ENCODE measurements around the gene FGF18. TPM values are rescaled to one million over a fixed set of nuclear protein-coding genes. Genes with fewer than 3 reads are reported as not detected.

The FGF18 gene
- total and polyA plus RNA-seq, 4 experiments from 2014 or later, result 0.09 to 0.32 (median 0.17) TPM; not detected in 1

GRCh38 chr5:171433982-171434676 is 14.7 kb downstream of the FGF18 start:
- intact Hi-C loops (cut with micrococcal nuclease), result no loop called here
- H3K36me3 Mint-ChIP-seq, result no peaks in the 10 kb centered on the region
- H3K4me3 ChIP-seq (ENCODE audit: low read length in 2 of 2), result no peak overlapping the region
- H3K4me1 Mint-ChIP-seq, result no peaks in the 10 kb centered on the region
- H3K36me3 ChIP-seq (ENCODE audit: insufficient read depth, low read length), result no peaks in the 10 kb centered on the region
- ChIA-PET POLR2A (ENCODE audit: partially characterized antibody) (no interaction called here), CTCF (ENCODE audit: partially characterized antibody) (no interaction called here)
- no peaks in the 10 kb centered on the region for H3K9me3 Mint-ChIP-seq
- H3K27ac Mint-ChIP-seq, result peak overlapping the region in 1 of 7 donors; percentile 53
- H3K9me3 ChIP-seq (ENCODE audit: control insufficient read depth in 1 of 2, low read length in 2 of 2), result no peaks in the 10 kb centered on the region
- no peaks in the 10 kb centered on the region for H3K4me1 ChIP-seq (ENCODE audit: insufficient read depth, low read length)
- H3K4me3 Mint-ChIP-seq, result no peak overlapping the region
- no peak for DNase-seq
- no peaks in the 10 kb centered on the region for H3K27me3 Mint-ChIP-seq
- H3K27ac ChIP-seq (ENCODE audit: low read depth, low read length), result no peak overlapping the region
- no peaks in the 10 kb centered on the region for H3K27me3 ChIP-seq (ENCODE audit: insufficient read depth, low read length)

DNA sequence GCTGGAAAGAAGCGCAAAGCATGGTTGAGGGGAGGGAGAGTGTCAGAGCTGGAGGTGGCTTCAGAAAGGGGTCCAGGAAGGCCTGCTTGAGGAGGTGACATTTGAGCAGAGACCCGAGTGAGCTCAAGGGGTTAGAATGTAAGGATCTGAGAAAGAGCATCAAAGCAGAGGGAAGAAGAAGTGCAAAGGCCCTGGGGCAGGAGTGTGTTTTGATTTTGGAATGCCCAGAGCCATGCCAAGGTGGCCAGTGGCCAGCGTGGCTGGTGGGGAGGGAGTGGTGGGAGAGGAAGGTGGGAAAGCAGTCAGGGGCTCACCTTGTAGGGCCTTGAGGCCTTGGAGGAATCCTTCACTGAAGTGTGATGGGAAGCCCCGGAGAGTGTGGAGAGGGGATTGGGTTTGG is 15.4 kb downstream of the FGF18 start:
- H3K4me1 Mint-ChIP-seq, result no peaks in the 10 kb centered on the region
- Histone ChIP-seq H3K27ac (ENCODE audit: low read depth, low read length) (no peak overlapping the region), H3K27me3 (ENCODE audit: insufficient read depth, low read length) (no peaks in the 10 kb centered on the region), H3K4me3 (ENCODE audit: low read length in 2 of 2) (no peak overlapping the region), H3K9me3 (ENCODE audit: control insufficient read depth in 1 of 2, low read length in 2 of 2) (no peaks in the 10 kb centered on the region), H3K36me3 (ENCODE audit: insufficient read depth, low read length) (no peaks in the 10 kb centered on the region), H3K4me1 (ENCODE audit: insufficient read depth, low read length) (no peaks in the 10 kb centered on the region)
- H3K9me3 Mint-ChIP-seq, result no peaks in the 10 kb centered on the region
- no peak overlapping the region for H3K4me3 Mint-ChIP-seq
- no peak overlapping the region for H3K27ac Mint-ChIP-seq
- no peaks in the 10 kb centered on the region for H3K27me3 Mint-ChIP-seq
- no peaks in the 10 kb centered on the region for H3K36me3 Mint-ChIP-seq
- DNase-seq, result no peak
- intact Hi-C loops (cut with micrococcal nuclease), result no loop called here
- ChIA-PET CTCF (ENCODE audit: partially characterized antibody) (no interaction called here), POLR2A (ENCODE audit: partially characterized antibody) (no interaction called here)

DNA sequence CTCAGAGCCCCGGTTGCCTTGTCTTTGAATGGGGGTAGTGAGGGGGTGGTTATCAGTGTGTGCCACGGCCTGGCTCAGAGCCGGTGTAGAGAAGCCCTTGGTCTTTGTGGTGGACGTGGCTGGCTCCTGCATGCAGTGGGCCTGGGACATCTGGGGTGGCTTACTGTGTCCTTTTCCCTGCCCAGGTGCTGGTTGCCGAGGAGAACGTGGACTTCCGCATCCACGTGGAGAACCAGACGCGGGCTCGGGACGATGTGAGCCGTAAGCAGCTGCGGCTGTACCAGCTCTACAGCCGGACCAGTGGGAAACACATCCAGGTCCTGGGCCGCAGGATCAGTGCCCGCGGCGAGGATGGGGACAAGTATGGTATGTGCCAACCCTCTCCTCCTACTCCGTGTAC is 16.5 kb downstream of the FGF18 start:
- Mint-ChIP-seq H3K27ac (no peak overlapping the region), H3K4me1 (no peaks in the 10 kb centered on the region), H3K27me3 (no peaks in the 10 kb centered on the region), H3K36me3 (no peaks in the 10 kb centered on the region), H3K4me3 (no peak overlapping the region), H3K9me3 (no peaks in the 10 kb centered on the region)
- H3K9me3 ChIP-seq (ENCODE audit: control insufficient read depth in 1 of 2, low read length in 2 of 2), result no peaks in the 10 kb centered on the region
- H3K36me3 ChIP-seq (ENCODE audit: insufficient read depth, low read length), result no peaks in the 10 kb centered on the region
- ChIA-PET CTCF (ENCODE audit: partially characterized antibody) (interaction anchor here (1.6 kb wide), 1 partner anchor 17 kb away, joined by 4 read pairs; no protein-coding TSS in a partner anchor), POLR2A (ENCODE audit: partially characterized antibody) (no interaction called here)
- no peak for DNase-seq
- H3K4me1 ChIP-seq (ENCODE audit: insufficient read depth, low read length), result no peaks in the 10 kb centered on the region
- intact Hi-C loops (cut with micrococcal nuclease), result no loop called here
- no peaks in the 10 kb centered on the region for H3K27me3 ChIP-seq (ENCODE audit: insufficient read depth, low read length)
- no peak overlapping the region for H3K27ac ChIP-seq (ENCODE audit: low read depth, low read length)
- H3K4me3 ChIP-seq (ENCODE audit: low read length in 2 of 2), result no peak overlapping the region

DNA sequence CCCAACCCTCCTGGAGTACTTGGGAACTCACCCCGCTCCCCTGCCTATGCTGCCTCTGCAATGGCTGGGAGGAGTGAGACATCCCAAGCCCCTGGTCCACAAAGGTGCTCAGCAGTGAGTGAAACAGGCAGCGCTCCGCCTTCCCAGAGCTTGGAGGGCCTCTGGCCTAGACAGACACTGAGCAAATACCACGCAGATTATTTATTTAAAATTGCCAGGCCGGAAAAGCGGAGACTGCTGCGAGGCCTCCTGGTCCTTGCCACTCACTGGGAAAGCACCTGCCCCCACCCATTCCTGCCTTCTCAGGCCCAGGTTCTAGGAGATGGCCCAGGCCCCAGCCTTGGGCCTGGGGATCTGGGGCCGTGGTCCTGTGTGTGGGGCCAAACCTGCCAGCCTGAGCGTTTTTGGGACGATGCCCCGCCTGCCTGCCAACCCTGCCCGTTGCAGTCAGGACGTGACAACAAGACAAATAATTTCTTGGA is 17.4 kb downstream of the FGF18 start:
- intact Hi-C loops (cut with micrococcal nuclease), result no loop called here
- no peaks in the 10 kb centered on the region for H3K27me3 Mint-ChIP-seq
- DNase-seq, result no peak
- no peaks in the 10 kb centered on the region for H3K4me1 Mint-ChIP-seq
- H3K36me3 ChIP-seq (ENCODE audit: insufficient read depth, low read length), result no peaks in the 10 kb centered on the region
- POLR2A ChIA-PET (ENCODE audit: partially characterized antibody), result no interaction called here
- H3K27ac Mint-ChIP-seq, result no peak overlapping the region
- H3K9me3 Mint-ChIP-seq, result no peaks in the 10 kb centered on the region
- H3K4me1 ChIP-seq (ENCODE audit: insufficient read depth, low read length), result no peaks in the 10 kb centered on the region
- no peaks in the 10 kb centered on the region for H3K36me3 Mint-ChIP-seq
- CTCF ChIA-PET (ENCODE audit: partially characterized antibody), result interaction anchor here (1.6 kb wide), 1 partner anchor 18 kb away, joined by 4 read pairs; no protein-coding TSS in a partner anchor
- no peak overlapping the region for H3K4me3 ChIP-seq (ENCODE audit: low read length in 2 of 2)
- no peak overlapping the region for H3K4me3 Mint-ChIP-seq
- H3K27me3 ChIP-seq (ENCODE audit: insufficient read depth, low read length), result no peaks in the 10 kb centered on the region
- H3K9me3 ChIP-seq (ENCODE audit: control insufficient read depth in 1 of 2, low read length in 2 of 2), result no peaks in the 10 kb centered on the region
- no peak overlapping the region for H3K27ac ChIP-seq (ENCODE audit: low read depth, low read length)

DNA sequence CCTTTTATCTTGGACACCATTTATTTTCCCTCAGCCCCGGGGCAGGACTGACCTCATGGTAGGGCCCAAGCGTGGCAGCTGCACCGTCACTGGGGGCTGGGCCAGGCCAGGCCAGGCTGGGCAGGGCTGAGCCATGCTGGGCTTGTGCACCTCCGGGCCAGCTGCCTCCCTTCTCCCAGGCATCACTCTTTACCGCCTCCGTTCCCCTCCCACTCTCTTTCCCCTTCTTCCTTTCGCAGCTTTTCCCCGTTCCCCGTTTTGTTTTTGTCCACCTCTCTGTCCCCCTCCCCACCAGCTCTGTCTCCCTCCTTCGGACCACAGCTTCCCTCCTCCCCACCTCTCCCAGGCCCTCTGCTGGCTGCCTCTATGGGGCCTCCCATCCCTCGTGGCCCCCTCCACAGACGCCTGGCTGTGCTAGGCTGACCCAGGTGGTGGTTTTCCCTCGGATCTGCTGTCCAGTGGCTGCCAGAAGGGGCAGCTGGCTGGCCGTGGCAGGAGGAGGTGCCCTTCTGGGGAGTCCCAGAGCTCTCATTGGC is 17.9 kb downstream of the FGF18 start:
- Histone ChIP-seq H3K36me3 (ENCODE audit: insufficient read depth, low read length) (no peaks in the 10 kb centered on the region), H3K4me3 (ENCODE audit: low read length in 2 of 2) (no peak overlapping the region), H3K4me1 (ENCODE audit: insufficient read depth, low read length) (no peaks in the 10 kb centered on the region), H3K27ac (ENCODE audit: low read depth, low read length) (no peak overlapping the region), H3K9me3 (ENCODE audit: control insufficient read depth in 1 of 2, low read length in 2 of 2) (no peaks in the 10 kb centered on the region), H3K27me3 (ENCODE audit: insufficient read depth, low read length) (no peaks in the 10 kb centered on the region)
- Mint-ChIP-seq H3K4me3 (no peak overlapping the region), H3K36me3 (no peaks in the 10 kb centered on the region), H3K27ac (no peak overlapping the region), H3K9me3 (no peaks in the 10 kb centered on the region), H3K27me3 (no peaks in the 10 kb centered on the region), H3K4me1 (no peaks in the 10 kb centered on the region)
- ChIA-PET POLR2A (ENCODE audit: partially characterized antibody) (no interaction called here), CTCF (ENCODE audit: partially characterized antibody) (no interaction called here)
- no peak for DNase-seq
- intact Hi-C loops (cut with micrococcal nuclease), result no loop called here

DNA sequence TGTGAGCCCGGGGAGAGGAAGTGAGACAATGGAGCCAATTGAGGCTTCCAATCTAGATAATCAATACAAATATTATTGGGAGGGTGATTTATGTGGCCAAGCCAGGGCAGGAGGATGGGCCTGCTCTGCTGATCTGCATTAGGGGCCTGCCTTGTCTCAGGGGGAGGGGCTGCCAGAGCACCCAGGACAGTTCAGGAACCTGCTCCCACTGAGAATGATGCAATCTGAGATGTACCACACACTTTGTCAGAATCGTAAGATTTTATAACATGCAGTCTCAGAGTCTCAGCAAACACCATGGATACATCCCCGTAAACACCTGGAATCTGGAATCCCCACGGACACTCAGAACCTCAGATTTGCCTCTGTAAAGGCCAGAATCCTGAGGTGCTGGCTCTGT is 19.3 kb downstream of the FGF18 start:
- intact Hi-C loops (cut with micrococcal nuclease), result no loop called here
- Histone ChIP-seq H3K4me3 (ENCODE audit: low read length in 2 of 2) (no peak overlapping the region), H3K27ac (ENCODE audit: low read depth, low read length) (no peak overlapping the region), H3K4me1 (ENCODE audit: insufficient read depth, low read length) (no peaks in the 10 kb centered on the region), H3K9me3 (ENCODE audit: control insufficient read depth in 1 of 2, low read length in 2 of 2) (no peaks in the 10 kb centered on the region), H3K36me3 (ENCODE audit: insufficient read depth, low read length) (no peaks in the 10 kb centered on the region), H3K27me3 (ENCODE audit: insufficient read depth, low read length) (no peaks in the 10 kb centered on the region)
- Mint-ChIP-seq H3K36me3 (no peaks in the 10 kb centered on the region), H3K27ac (peak overlapping the region in 1 of 7 donors; percentile 36), H3K4me3 (no peak overlapping the region), H3K4me1 (no peaks in the 10 kb centered on the region), H3K9me3 (no peaks in the 10 kb centered on the region), H3K27me3 (no peaks in the 10 kb centered on the region)
- ChIA-PET POLR2A (ENCODE audit: partially characterized antibody) (no interaction called here), CTCF (ENCODE audit: partially characterized antibody) (no interaction called here)
- no peak for DNase-seq

DNA sequence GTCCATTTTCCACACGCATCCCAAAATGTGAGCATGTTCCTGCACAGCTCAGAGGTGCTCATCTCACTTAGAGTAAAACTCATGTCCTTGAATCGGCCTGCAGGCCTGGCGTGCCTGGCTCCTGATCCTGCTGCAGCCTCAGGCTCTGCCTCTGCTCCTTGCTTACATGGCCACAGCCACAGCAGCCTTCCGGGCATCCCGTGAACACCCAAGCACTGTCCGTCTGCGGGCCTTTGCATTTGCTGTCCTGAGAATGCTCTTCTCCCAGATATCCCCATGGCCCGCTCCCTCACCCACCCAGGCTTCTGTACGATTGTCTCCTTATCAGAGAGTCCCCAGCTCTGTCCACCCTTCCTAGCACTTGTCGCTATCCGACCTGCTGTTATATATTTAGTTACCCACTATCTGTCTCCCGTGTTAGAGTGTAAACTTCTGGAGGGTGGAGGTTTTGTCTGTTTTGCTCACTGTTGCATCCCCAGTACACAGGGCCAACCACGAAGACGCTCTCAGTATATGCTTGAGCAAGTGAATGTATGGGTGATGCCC is 21.9 kb downstream of the FGF18 start:
- ChIA-PET POLR2A (ENCODE audit: partially characterized antibody) (interaction anchor here (0.6 kb wide), 1 partner anchor 14 kb away, joined by 3 read pairs; no protein-coding TSS in a partner anchor), CTCF (ENCODE audit: partially characterized antibody) (no interaction called here)
- Mint-ChIP-seq H3K9me3 (no peaks in the 10 kb centered on the region), H3K4me3 (no peak overlapping the region), H3K27ac (no peak overlapping the region), H3K36me3 (no peaks in the 10 kb centered on the region), H3K4me1 (no peaks in the 10 kb centered on the region), H3K27me3 (no peaks in the 10 kb centered on the region)
- intact Hi-C loops (cut with micrococcal nuclease), result no loop called here
- H3K9me3 ChIP-seq (ENCODE audit: control insufficient read depth in 1 of 2, low read length in 2 of 2), result no peaks in the 10 kb centered on the region
- no peaks in the 10 kb centered on the region for H3K36me3 ChIP-seq (ENCODE audit: insufficient read depth, low read length)
- no peaks in the 10 kb centered on the region for H3K27me3 ChIP-seq (ENCODE audit: insufficient read depth, low read length)
- no peak overlapping the region for H3K27ac ChIP-seq (ENCODE audit: low read depth, low read length)
- H3K4me1 ChIP-seq (ENCODE audit: insufficient read depth, low read length), result no peaks in the 10 kb centered on the region
- H3K4me3 ChIP-seq (ENCODE audit: low read length in 2 of 2), result no peak overlapping the region
- no peak for DNase-seq

Measured in CD4-positive, alpha-beta memory T cell (primary cell).